Stimulated activated memory B cell treated with anti-CD40 and anti-IgM and Interleukin-4, amounts not matched to agents 10 μg/mL and 1 μg/mL and 100 μg/mL, for 72 hours (primary cell): ENCODE measurements around the gene POU1F1.

Source experiments
- ATAC-seq: fragments of 150-1000 bp; cut with Tn5 transposase; 2 replicates; pipeline ENCODE4 v1.10.0; 2021
- H3K27ac Mint-ChIP-seq: one replicate; pipeline ENCODE4 v1.8.0; 2022; ENCODE audit warnings: mild to moderate bottlenecking, mixed read lengths
- H3K27me3 Mint-ChIP-seq: one replicate; pipeline ENCODE4 v1.8.0; 2022; ENCODE audit warnings: mixed read lengths
- H3K36me3 Mint-ChIP-seq: one replicate; pipeline ENCODE4 v1.8.0; 2022; ENCODE audit warnings: mixed read lengths
- H3K4me1 Mint-ChIP-seq: one replicate; pipeline ENCODE4 v1.8.0; 2022; ENCODE audit warnings: mixed read lengths
- H3K4me3 Mint-ChIP-seq: one replicate; pipeline ENCODE4 v1.8.0; 2022; ENCODE audit warnings: mild to moderate bottlenecking, moderate library complexity, mixed read lengths
- H3K9me3 Mint-ChIP-seq: one replicate; pipeline ENCODE4 v1.8.0; 2022; ENCODE audit warnings: mixed read lengths

Gene POU1F1

DNA sequence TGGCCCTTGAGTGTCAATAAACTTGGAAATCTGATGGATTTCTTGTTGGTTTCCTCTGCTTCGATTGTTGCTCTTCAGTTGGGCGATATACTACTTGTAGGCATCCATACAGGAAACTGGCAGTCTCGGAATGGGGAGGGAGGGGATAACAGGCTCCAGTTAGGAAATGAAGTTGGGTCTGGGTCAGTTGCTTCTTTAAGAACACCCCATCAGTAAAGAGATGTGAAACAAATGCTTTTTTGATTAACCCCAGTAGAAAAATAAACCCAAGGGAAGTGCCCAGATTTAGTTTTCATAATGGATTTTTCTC lies 48.6 kb downstream of the POU1F1 start:
- no peak for ATAC-seq
- H3K4me3 Mint-ChIP-seq = peak overlapping the region; percentile 90
- H3K9me3 Mint-ChIP-seq = peaks cover 3% of the 10 kb centered on the region
- H3K4me1 Mint-ChIP-seq = peaks cover 45% of the 10 kb centered on the region
- H3K36me3 Mint-ChIP-seq = peaks cover 15% of the 10 kb centered on the region
- peak overlapping the region; percentile 98 for H3K27ac Mint-ChIP-seq
- no peaks in the 10 kb centered on the region for H3K27me3 Mint-ChIP-seq

DNA sequence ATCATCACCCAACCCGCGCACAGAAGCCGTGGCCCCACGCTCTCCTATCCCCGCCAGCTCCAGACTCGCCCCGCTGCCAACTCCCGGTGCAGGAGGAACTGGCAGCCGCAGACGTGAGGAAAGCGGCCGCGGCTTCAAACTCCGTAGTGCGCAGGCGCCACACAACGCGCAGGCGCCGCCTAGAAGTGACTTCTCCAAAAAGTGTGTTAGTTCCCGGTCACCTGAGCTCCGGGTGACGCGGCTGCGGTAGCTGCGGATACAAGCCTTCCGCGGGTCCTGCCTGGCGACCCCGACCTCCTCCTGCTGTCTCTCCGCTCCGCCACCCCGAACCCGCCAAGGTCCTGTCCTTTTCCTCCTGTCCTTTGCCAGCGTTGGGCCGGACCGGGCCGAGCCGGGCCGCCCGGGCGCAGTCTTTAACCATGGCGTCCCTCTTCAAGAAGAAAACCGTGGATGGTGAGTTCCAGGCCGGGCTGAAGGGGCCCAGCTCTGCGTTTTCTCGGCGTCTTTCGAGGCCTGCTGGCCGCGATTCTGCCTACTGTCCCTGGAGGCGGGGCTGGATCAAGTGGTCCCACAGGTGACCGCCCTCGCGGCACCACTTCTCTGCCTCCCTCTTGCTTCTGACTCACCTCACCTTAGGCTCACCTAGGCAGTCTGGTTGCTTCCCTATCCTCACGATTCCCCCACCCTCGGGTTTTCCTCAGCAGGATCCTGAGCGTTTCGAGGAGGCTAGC lies 49.1 kb downstream of the POU1F1 start, which contains the start of gene CHMP2B:
TSS of gene CHMP2B (plus strand) at position 206 of the 731 bp plus-strand sequence. CDS start at position 420, 214 bp downstream.
- H3K36me3 Mint-ChIP-seq = peaks cover 14% of the 10 kb centered on the region
- no peaks in the 10 kb centered on the region for H3K27me3 Mint-ChIP-seq
- H3K4me3 Mint-ChIP-seq = peak within 1 kb of the TSS; percentile 90
- H3K27ac Mint-ChIP-seq = peak within 1 kb of the TSS; percentile 98
- peaks cover 40% of the 10 kb centered on the region for H3K4me1 Mint-ChIP-seq
- H3K9me3 Mint-ChIP-seq = peaks cover 3% of the 10 kb centered on the region
- ATAC-seq = peak; percentile 96

DNA sequence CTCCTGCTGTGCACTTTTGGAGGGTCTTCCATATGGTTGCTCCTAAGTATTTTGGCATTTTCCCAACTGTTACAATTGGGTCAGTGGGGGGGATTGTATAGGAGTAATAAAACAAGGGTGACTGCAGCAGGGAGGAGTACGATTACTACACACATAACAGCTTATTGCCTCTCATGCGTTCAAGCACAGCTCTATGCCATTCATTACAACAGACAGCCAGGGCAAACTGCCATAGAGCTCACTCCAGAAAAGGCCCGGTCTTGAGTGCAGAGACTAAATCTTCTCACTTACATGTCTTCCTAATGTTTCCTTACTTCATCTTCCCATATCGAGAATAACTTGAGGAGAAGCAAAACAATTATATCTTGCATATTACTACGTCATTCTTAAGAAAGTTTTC lies 50.7 kb downstream of the POU1F1 start:
- no peak overlapping the region for H3K4me3 Mint-ChIP-seq

DNA sequence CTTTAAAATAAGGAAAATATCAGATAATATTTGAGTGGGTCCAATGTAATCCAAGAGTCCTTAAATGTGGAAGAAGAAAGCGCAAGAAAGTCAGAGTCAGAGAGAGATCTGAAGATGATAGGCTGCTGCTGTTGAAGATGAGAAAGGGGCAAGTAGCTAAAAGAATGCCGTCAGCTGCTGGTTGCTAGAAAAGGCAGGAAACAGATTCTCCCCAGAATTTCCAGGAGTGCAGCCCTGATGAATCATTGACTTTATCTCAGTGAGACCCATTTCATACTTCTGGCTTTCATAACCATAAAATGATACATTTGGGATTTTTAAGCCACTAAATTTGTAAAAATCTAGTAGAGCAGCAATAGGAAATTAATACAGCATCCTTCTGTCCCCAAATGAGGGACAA lies 56.8 kb downstream of the POU1F1 start:
- H3K4me3 Mint-ChIP-seq = no peak overlapping the region
- no peaks in the 10 kb centered on the region for H3K4me1 Mint-ChIP-seq
- H3K36me3 Mint-ChIP-seq = no peaks in the 10 kb centered on the region
- no peak for ATAC-seq
- peaks cover 3% of the 10 kb centered on the region for H3K9me3 Mint-ChIP-seq
- H3K27me3 Mint-ChIP-seq = peaks cover 38% of the 10 kb centered on the region
- H3K27ac Mint-ChIP-seq = no peak overlapping the region

More for the DNA sequence above, 50.7 kb downstream of the POU1F1 start:
- H3K27me3 Mint-ChIP-seq = no peaks in the 10 kb centered on the region
- H3K36me3 Mint-ChIP-seq = peaks cover 2% of the 10 kb centered on the region
- peaks cover 3% of the 10 kb centered on the region for H3K9me3 Mint-ChIP-seq
- ATAC-seq = no peak
- no peak overlapping the region for H3K27ac Mint-ChIP-seq
- H3K4me1 Mint-ChIP-seq = peaks cover 25% of the 10 kb centered on the region

DNA sequence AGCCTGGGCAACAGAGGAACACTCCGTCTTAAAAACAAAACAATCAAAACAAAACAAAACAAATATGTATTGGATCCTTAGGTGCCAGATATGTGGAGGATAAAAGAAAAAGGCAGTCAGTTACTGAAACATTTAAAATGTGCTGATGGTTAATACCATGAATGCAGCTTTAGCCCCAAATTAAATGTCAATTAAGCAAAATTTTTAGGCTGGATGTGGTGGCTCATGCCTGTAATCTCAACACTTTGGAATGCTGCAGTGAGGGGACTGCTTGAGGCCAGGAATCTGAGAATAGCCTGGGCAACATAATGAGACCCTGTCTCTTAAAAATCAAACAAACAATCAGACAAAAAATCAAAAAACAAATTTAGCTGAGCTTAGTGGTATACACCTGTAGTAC lies 57.8 kb downstream of the POU1F1 start:
- Mint-ChIP-seq H3K27ac (no peak overlapping the region), H3K4me1 (no peaks in the 10 kb centered on the region), H3K27me3 (peaks cover 38% of the 10 kb centered on the region), H3K9me3 (peaks cover 3% of the 10 kb centered on the region), H3K4me3 (no peak overlapping the region), H3K36me3 (no peaks in the 10 kb centered on the region)
- no peak for ATAC-seq
